SIG-M5 (cell line): ENCODE data around the gene NPIPB2.
"Not testable (repeated sequence)": the region's sequence is repeated elsewhere in the genome, so short reads cannot be mapped to it uniquely, and the experiment has no call there.

ENCODE experiments used
- DNase-seq: peaks from one replicate; lab custom pipeline; 2025; lab: John Stamatoyannopoulos, UW

Gene NPIPB2

GRCh38 chr16:11941945-11942344, at the start of gene NPIPB2:
Gene NPIPB2, minus strand, starts transcription at chr16:11942045. Its CDS starts 0 bp downstream, at chr16:11942045.
- DNase-seq: not testable (repeated sequence)

- DNase-seq: no peak
Observed at GRCh38 chr16:11990702-11991390, 49.0 kb upstream of the NPIPB2 start.

GRCh38 chr16:11988258-11988978, 46.6 kb upstream of the NPIPB2 start:
- DNase-seq: no peak

GRCh38 chr16:11986521-11987057, 44.7 kb upstream of the NPIPB2 start:
- no peak for DNase-seq

- no peak for DNase-seq
Observed at GRCh38 chr16:11985250-11985649, 43.4 kb upstream of the NPIPB2 start.

- DNase-seq: no peak
Observed at GRCh38 chr16:11980136-11980844, 38.4 kb upstream of the NPIPB2 start.

- DNase-seq: no peak
Observed at GRCh38 chr16:11979013-11979672, 37.3 kb upstream of the NPIPB2 start.

GRCh38 chr16:11978080-11978479, 36.2 kb upstream of the NPIPB2 start:
- no peak for DNase-seq

- no peak for DNase-seq
Observed at GRCh38 chr16:11977376-11978041, 35.7 kb upstream of the NPIPB2 start.

GRCh38 chr16:11976850-11977375, 35.1 kb upstream of the NPIPB2 start:
- DNase-seq: no peak

GRCh38 chr16:11973070-11973469, 31.2 kb upstream of the NPIPB2 start:
- no peak for DNase-seq

- DNase-seq: no peak
Observed at GRCh38 chr16:11972128-11972527, 30.3 kb upstream of the NPIPB2 start.

- not testable (repeated sequence) for DNase-seq
Observed at GRCh38 chr16:11970292-11970691, 28.4 kb upstream of the NPIPB2 start.

- no peak for DNase-seq
Observed at GRCh38 chr16:11968577-11968976, 26.7 kb upstream of the NPIPB2 start.

- DNase-seq: no peak
Observed at GRCh38 chr16:11967195-11967911, 25.5 kb upstream of the NPIPB2 start.

GRCh38 chr16:11966173-11966572, 24.3 kb upstream of the NPIPB2 start:
- DNase-seq: no peak

GRCh38 chr16:11964761-11965551, 23.1 kb upstream of the NPIPB2 start, which contains the start of gene TNFRSF17:
Gene TNFRSF17, plus strand, starts transcription at chr16:11965210. Its CDS starts 115 bp downstream, at chr16:11965325.
- DNase-seq: no peak

- no peak for DNase-seq
Observed at GRCh38 chr16:11963706-11964105, 21.9 kb upstream of the NPIPB2 start.

- not testable (repeated sequence) for DNase-seq
Observed at GRCh38 chr16:11962978-11963377, 21.1 kb upstream of the NPIPB2 start.

- DNase-seq: not testable (repeated sequence)
Observed at GRCh38 chr16:11962457-11962856, 20.6 kb upstream of the NPIPB2 start.
